ENCODE data around the gene GAPDH. TPM values are rescaled to one million over a fixed set of nuclear protein-coding genes. Genes with fewer than 3 reads are reported as not detected.
"Not testable (repeated sequence)": the region's sequence is repeated elsewhere in the genome, so short reads cannot be mapped to it uniquely, and the experiment has no call there.

GAPDH gene
- total RNA-seq, 2 donors from 2014 or later: 3,044 to 4,078 TPM

DNA sequence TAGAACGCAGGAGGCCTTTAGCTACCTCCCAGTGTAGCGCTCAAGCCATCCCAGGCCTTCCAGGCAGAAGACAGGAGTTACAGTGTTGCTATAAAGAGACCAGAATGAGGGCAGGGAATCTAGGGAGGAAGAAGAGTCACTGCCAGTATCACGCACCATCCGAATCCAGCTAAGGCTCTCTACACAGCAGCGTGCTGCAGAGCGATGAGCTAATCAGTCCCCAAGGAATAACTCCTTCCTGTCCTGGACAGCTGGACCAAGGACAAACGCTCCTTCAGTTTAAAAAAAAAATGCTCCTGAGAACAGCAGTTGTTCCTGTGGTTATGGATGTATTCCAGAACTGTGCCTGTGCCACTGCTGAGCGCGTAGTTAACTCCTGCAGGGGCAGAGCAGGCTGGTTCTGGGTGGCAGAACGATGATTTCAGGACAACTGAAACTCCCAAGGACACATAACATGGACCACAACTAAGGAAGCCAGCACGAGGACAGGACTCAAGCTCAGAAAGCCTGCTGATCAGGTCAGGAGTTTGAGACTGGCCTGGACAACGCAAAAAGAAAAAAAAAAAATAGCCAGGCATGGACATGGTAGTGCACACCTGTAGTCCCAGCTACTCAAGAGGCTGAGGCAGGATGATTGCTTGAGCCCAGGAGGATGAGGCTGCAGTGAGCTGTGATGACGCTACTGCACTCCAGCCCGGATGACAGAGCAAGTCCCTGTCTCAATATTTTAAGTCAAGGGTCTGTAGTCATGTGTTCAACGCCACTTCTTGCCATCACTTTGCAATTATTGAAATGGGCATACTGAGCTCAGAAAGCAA is 18.9 kb downstream of the GAPDH start:
- intact Hi-C loops (cut with DNase I): loop anchor here in 1 of 2 donors (2.0 kb wide), 1 partner anchor 18 kb away; the partner anchor contains the start of gene GAPDH
- ATAC-seq: peak; percentile 23 to 36
- peak; percentile 51 for DNase-seq

DNA sequence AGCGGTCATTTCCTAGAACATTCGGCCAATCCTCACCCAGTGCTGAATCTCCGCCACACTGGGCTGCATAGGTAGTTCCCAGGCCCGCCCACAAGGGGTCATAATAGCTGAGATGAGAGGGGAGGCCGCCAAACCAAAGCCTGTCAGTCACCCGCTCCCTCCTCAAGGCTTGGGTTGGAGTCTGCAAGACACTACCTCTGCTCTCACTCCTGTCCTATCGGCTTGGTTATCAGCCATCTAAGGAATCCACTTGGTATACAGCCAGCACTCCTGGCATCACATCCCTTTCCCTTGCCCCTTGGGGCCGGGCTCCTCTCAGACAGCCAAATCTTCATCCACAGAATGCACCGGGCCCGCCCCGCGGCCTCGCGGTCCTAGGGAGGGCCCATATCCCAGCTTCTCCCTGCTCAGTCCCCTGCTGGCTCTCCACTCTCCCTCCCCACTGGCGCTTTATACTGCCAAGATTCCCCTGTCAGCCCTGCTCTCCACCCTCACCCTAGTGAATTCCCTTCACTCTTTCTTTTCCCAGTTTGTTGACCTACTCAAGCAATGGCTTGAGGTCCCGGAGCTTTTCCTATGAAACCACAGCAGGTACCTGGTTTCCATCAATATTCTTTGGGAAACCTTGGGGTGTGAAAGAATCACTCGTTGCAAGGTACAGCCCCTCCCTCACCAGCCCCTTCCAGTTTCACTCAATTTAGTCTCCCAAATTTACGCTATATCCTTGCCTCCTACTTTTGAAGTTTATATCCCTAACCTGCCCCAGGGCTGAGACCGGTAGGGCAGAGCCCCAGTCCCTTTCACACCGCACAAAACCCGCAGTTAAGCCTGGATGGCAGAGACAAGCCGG is 20.1 kb downstream of the GAPDH start:
- DNase-seq (peak; percentile 84), ATAC-seq (peak; percentile 38 to 42)
- intact Hi-C loops (cut with DNase I): no loop called here

DNA sequence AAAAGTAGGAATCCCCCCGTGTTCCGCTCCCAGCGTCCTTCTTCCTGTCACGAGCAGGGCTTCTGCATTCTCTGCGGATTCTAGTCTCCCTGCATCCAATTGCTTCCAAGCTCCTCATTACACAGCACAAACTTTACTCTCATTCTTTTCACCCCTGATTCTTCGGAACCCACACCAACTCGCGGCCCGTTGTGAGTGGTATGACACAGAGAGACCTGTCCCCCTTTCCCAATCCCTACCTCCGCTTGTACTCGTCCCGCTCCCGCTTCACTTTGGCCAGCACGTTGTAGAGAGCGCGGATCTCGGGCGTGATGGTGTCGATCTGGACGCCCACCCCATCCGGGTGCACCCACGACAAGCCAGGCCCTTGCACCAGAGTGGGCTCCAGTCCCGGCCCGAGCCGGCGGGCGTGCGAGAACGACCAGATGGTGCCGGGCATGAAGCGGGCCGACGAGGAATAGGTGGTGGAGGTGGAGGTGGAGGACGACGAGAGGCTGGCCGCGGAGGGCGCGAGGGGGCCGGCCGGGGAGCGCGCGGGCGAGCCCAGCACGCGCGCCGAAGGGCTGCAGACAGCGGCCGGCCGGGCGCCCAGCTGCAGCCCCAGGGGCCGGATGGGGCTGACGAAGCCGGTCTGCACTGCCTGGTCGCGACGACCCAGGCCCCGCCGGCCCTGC is 20.8 kb downstream of the GAPDH start:
- DNase-seq: peak; percentile 52

DNA sequence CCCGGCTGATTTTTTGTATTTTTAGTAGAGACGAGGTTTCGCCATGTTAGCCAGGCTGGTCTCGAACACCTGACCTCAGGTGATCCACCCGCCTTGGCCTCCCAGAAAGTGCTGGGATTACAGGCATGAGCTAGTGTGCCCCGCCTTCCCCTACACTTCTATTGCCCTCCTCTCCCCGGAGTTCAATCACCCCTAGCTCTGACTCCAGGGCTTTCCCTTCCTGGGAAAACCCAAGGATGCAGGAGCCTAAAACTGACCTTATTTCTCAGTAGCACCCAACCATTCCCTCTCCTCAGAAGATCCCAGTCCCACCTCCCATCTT is 22.1 kb downstream of the GAPDH start:
- DNase-seq; intact Hi-C loops (cut with DNase I); ATAC-seq: not testable (repeated sequence)

More for the DNA sequence above, 20.8 kb downstream of the GAPDH start:
- intact Hi-C loops (cut with DNase I): no loop called here
- peak in 1 of 2 donors; percentile 2 for ATAC-seq

- intact Hi-C loops (cut with DNase I): no loop called here
- no peak for DNase-seq
- no peak for ATAC-seq
Measured at GRCh38 chr12:6556857-6557256, 22.5 kb downstream of the GAPDH start.

GRCh38 chr12:6558014-6558760 is 23.9 kb downstream of the GAPDH start:
- intact Hi-C loops (cut with DNase I): not testable (repeated sequence)

DNA sequence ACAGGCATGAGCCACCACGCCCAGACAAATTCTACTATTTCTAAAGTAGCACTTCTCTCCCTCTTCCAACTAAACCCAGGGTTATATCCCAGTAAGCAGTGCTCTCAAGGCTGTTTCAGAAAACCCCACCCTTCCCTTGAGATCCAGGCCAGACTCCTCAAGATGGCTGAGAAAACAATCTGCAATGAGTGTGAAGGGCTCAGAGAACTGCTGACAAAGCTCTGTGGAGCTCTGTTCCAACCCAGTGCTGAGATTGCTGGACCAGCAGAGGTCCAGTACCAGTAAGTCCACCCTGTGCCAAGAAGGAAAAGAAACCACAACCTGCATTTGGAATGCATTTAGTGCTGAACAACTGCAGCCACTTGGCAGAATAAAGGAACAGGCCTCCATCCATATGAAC is 25.2 kb downstream of the GAPDH start:
- intact Hi-C loops (cut with DNase I): no loop called here

More at GRCh38 chr12:6558014-6558760, 23.9 kb downstream of the GAPDH start:
- peak; percentile 57 for DNase-seq
- ATAC-seq: not testable (repeated sequence)

DNA sequence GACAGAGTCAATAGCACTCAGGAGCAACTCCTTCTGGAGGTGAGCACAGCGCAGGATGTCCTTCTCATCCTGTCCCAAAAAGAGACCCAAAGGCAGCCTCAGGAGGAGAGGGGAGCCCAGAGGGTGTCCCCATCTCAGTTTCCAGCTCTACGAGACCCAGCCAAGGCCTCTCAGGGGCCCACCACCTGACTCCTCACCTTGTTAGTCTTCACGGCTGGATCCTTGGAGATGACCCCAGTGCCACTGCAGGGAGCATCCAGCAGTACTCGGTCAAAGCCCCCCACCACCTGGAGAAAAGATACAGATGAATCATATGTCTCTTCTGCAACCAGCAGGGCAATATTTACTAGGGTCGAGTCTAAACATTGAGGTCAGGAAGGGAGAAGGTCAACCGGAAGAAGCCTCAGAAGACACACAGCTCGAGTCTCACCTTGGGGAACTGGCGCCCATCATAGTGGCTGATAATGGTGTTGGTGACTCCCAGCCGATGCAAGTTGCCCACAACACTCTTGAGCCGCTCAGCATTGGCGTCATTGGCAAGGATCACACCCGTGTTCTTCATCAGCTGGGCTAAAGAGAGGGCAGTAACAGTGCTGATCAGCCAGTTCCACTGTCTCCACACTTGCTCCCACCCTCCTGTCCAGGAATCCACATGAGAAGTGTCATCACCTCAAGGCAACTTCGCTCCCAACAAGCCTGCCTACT is 26.3 kb downstream of the GAPDH start:
- ATAC-seq (no peak), DNase-seq (no peak)
- intact Hi-C loops (cut with DNase I): no loop called here

More for the DNA sequence above, 25.2 kb downstream of the GAPDH start:
- ATAC-seq (no peak), DNase-seq (no peak)

DNA sequence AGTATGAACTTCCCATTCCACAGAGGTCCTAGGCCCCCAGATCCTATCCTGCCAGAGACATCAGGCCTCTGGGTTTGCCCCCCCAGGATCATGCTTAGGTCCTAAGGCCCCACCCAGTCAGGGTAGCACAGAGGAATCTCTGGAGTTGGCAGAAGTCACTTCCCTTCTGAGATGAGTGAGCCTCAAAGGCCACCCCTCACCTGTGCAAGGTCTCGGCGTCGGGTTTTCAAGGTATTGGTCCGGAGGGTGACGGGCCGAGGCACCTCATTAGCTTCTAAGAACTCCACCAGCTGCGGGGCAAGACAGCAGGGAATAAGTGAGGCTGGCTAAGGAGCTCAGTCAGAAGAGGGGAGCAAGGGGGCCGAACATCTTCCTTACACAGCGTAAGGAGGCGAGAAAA is 28.6 kb downstream of the GAPDH start:
- ATAC-seq: no peak
- no peak for DNase-seq
- intact Hi-C loops (cut with DNase I): no loop called here

DNA sequence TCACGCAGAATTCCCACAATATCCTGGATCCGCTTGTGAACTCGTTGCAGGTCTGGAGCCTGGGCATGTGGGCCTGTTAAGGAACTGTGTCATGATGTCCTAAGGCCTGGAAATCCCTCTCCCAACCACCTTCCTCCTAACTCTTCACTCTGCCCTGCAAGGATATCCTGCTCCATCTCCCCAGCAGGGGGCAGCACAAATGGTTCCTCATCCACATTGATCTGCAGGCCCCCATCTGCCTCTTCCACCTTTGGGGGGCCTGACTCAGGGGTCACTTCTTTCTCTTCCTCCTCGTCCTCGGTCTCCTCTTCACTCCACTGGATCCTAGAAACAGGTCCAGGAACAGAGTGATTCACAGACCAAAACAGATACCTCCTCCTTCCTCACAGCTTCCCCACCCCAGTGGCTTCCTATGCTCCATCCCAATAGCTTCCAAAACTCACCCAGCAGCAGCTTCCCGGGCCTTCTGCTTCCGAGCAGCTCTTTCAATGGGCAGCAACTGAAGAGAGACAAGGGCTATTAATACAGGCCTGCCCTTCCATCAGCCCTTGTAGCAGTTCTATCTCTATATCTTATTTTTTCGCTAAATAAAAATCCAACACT is 29.2 kb downstream of the GAPDH start:
- DNase-seq: peak; percentile 65
- ATAC-seq: peak in 1 of 2 donors; percentile 5
- intact Hi-C loops (cut with DNase I): no loop called here

DNA sequence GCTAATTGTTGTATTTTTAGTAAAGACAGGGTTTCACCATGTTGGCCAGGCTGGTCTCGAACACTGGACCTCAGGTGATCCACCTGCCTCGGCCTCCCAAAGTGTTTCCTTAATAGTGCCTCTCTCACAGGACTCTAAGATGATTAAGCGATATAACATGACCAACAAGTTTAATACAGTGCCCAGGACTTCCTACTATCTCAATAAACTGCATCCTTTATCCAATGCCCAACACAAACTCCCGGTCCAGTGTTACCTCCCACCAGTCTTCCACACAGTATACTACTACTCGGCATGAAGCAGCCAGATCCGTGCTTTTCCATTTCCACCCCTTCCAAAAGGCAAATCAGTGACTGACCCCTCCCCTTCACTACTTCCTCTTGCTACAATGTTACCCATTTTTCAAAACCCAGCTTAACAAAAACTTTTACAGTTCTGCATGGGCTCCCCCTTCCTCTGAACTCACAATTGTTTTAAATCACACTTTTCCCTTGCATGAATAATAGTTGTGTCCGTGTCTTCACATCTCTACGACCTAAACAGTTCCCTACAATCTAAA is 32.9 kb downstream of the GAPDH start:
- ATAC-seq: no peak
- intact Hi-C loops (cut with DNase I): loop anchor here in 1 of 2 donors (5.0 kb wide), 1 partner anchor 40 kb away; the partner anchor contains the start of gene CHD4
- DNase-seq: no peak

DNA sequence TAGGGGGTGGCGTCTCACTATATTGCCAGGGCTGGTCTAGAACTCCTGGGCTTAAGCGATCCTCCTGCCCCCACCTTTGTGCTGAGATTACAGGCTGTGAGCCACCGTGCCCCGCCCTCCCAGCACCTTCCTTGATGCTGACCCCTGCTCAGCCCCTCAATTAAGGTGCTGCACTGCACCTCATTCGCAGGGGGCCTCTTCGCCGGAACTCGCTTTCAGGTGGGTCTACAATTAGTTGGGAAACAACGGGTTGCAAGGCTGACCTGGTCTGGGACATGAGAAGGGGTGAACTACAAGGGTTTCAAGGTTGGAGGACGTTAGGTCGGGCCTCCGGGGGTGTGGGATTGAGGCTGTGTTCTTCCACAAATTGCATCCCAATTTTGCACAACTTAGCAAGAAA is 35.0 kb downstream of the GAPDH start:
- DNase-seq: no peak
- ATAC-seq: no peak
- intact Hi-C loops (cut with DNase I): loop anchor here in 1 of 2 donors (5.0 kb wide), 1 partner anchor 38 kb away; the partner anchor contains the start of gene CHD4

GRCh38 chr12:6569786-6570185 is 35.5 kb downstream of the GAPDH start:
- ATAC-seq (no peak), DNase-seq (no peak)
- intact Hi-C loops (cut with DNase I): loop anchor here in 1 of 2 donors (5.0 kb wide), 1 partner anchor 38 kb away; the partner anchor contains the start of gene CHD4

DNA sequence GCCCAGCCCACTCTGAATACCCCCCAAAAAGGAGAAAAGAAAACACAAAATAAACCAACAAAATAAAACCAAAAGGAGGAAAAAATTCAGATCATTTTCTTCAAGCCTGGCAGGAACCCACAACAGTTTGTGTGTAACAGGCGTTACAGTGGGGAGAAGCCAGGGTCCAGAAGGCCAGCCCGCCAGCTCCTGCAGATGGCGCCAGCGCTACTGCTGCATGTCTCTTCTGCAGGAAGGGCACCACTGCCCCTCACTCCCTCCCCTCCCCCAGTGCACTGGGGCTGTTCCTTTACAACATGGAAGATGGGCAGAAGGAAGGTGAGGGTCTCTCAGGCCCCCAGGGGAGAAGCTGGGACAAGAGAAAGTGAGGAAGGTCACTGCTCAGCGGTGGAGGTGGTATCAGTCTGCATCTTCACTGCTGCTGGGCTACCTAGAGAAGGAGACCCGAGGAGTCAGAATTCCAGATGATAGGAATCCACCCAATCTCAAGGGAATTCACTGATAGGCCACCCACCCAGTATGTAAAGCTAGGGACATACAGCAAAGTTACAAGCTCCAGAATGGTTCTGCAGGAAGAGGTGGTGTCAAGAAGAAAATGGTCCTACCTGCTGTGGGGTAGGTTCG is 36.1 kb downstream of the GAPDH start:
- DNase-seq (peak; percentile 51), ATAC-seq (no peak)

DNA sequence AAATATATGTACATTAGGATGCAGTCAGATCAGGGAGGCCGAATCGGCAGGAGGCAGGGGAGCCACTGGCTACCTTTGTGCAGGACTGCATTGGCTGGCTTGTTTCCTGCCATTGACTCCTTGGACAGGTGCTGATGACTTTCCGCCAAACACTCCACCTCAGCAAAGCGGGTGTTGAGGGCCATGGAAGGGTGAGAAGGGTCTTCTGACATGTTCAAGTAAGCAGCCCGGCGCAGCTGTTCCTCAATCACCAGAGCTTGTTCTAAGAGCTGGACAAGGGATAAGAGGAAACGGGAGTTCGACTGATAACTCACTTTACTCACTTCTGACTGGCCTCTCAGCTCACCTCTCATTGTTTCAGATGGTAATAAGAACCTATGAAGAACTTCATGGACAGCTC is 38.7 kb downstream of the GAPDH start:
- DNase-seq: no peak
- no peak for ATAC-seq
- intact Hi-C loops (cut with DNase I): no loop called here

More for the DNA sequence above, 36.1 kb downstream of the GAPDH start:
- intact Hi-C loops (cut with DNase I): no loop called here

- ATAC-seq (no peak), DNase-seq (no peak)
- intact Hi-C loops (cut with DNase I): no loop called here
Measured at GRCh38 chr12:6574576-6575295, 40.4 kb downstream of the GAPDH start.

All from left cardiac atrium (tissue), 4 donors.